Measurements from ENCODE around the gene HAL.

Gene HAL

DNA sequence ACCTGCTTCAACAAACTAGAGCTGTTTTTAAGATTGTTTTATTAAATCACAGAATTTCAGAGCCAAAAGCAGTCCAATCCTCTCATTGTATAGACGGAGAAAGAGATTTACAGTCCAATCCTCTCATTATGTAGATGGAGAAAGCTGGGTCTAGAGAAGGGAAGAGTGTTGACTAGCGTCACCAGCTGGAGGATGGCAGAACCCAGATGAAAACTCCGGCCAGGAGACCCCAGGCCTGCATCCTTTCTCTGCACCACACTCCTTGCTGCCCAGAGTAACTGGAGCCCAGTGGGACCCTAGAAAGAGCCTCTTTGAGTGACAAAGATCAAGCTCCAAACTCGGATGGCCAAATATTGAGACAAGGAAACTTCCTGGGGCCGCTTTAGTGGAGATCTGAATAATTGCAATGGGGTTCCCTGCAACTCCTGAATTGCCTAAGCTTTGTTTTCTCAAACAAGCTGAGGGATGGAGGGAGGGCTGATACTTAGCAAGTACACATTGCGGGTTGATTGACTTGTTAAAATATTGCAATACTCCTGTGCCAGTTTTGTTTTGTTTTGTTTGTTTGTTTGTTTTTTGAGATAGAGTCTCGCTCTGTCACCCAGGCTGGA lies 40.5 kb downstream of the HAL start:
- DNase-seq, result no peak
- TF ChIP-seq GATA1 (IDR thresholded peaks at IDR 0.05; ENCODE audit: low read depth, low read length) (no peak), POLR2A (IDR thresholded peaks at IDR 0.05; ENCODE audit: low read length) (no peak)

DNA sequence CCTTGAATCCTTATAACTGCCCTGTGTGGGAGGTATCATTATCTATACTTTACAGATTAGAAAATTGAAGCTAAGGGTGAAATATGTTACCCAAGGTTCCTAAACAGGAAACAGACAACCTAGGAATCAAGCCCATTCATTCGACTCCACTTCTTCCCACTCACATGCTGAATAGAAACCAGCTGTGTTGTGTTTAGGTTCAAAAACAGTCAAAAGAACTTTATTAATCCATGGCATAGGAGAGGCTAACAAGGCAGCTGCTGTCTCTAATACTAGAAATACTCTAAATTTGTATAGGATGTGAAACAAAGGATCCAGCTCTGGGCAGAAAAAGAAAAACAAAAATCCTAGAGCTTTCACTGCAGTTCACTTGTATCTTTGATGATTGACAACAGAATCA lies 43.1 kb downstream of the HAL start:
- TF ChIP-seq GATA1 (IDR thresholded peaks at IDR 0.05; ENCODE audit: low read depth, low read length) (no peak), POLR2A (IDR thresholded peaks at IDR 0.05; ENCODE audit: low read length) (no peak)
- no peak for DNase-seq

- TF ChIP-seq GATA1 (IDR thresholded peaks at IDR 0.05; ENCODE audit: low read depth, low read length) (no peak), POLR2A (IDR thresholded peaks at IDR 0.05; ENCODE audit: low read length) (no peak)
- DNase-seq, result no peak
Observed at GRCh38 chr12:95951515-95951914, 44.6 kb downstream of the HAL start.

- no peak for TF ChIP-seq POLR2A (IDR thresholded peaks at IDR 0.05; ENCODE audit: low read length)
- TF ChIP-seq GATA1 (IDR thresholded peaks at IDR 0.05; ENCODE audit: low read depth, low read length), result no peak
- no peak for DNase-seq
Observed at GRCh38 chr12:95949477-95950206, 46.5 kb downstream of the HAL start.

- no peak for TF ChIP-seq GATA1 (IDR thresholded peaks at IDR 0.05; ENCODE audit: low read depth, low read length)
- no peak for TF ChIP-seq POLR2A (IDR thresholded peaks at IDR 0.05; ENCODE audit: low read length)
- DNase-seq, result no peak
Observed at GRCh38 chr12:95944108-95944704, 51.9 kb downstream of the HAL start.

DNA sequence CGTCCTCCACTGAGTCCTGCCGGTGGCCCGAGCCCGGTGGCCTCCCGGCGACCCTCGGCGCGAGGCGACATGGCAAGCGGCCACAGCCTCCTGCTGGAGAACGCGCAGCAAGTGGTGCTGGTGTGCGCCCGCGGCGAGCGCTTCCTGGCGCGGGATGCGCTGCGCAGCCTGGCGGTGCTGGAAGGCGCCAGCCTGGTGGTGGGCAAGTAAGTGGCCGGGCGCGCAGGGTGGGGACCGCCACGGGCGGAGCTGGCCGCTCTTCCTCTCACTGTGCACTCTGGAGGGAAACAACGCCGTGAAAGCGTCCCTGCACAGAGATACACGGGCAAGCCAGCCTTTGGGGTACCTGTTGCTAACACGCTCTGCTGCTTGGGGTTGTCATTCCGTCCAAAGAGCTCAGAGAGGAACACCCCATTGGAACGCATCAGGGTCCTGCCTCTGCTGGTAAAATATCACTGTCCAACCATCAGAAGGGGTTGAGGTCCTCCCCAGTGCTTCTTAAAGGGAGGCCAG lies 52.8 kb downstream of the HAL start, which contains the start of gene AMDHD1:
Gene AMDHD1, plus strand, starts transcription at position 2 of the 513 bp plus-strand sequence. Its CDS starts 68 bp downstream, at position 70.
- TF ChIP-seq POLR2A (IDR thresholded peaks at IDR 0.05; ENCODE audit: low read length), result peak; percentile 6
- TF ChIP-seq GATA1 (IDR thresholded peaks at IDR 0.05; ENCODE audit: low read depth, low read length), result no peak
- peak; percentile 40 to 53 for DNase-seq

- peak; percentile 20 for TF ChIP-seq POLR2A (IDR thresholded peaks at IDR 0.05; ENCODE audit: low read length)
- no peak for TF ChIP-seq GATA1 (IDR thresholded peaks at IDR 0.05; ENCODE audit: low read depth, low read length)
- DNase-seq, result peak; percentile 52 to 61
Observed at GRCh38 chr12:95942524-95943329, 53.4 kb downstream of the HAL start, which contains the start of gene CCDC38. CCDC38 (minus strand) TSS chr12:95942614; CDS start chr12:95936509, 6,105 bp downstream.

GRCh38 chr12:95942101-95942523 lies 54.0 kb downstream of the HAL start:
- TF ChIP-seq POLR2A (IDR thresholded peaks at IDR 0.05; ENCODE audit: low read length) (no peak), GATA1 (IDR thresholded peaks at IDR 0.05; ENCODE audit: low read depth, low read length) (no peak)
- no peak for DNase-seq

- TF ChIP-seq GATA1 (IDR thresholded peaks at IDR 0.05; ENCODE audit: low read depth, low read length) (no peak), POLR2A (IDR thresholded peaks at IDR 0.05; ENCODE audit: low read length) (no peak)
Observed at GRCh38 chr12:95940514-95940913, 55.6 kb downstream of the HAL start.

More at GRCh38 chr12:95940514-95940913, 55.6 kb downstream of the HAL start:
- DNase-seq, result no peak

Data from erythroblast (primary cell).